ENCODE data around the gene UBA7.

DNA sequence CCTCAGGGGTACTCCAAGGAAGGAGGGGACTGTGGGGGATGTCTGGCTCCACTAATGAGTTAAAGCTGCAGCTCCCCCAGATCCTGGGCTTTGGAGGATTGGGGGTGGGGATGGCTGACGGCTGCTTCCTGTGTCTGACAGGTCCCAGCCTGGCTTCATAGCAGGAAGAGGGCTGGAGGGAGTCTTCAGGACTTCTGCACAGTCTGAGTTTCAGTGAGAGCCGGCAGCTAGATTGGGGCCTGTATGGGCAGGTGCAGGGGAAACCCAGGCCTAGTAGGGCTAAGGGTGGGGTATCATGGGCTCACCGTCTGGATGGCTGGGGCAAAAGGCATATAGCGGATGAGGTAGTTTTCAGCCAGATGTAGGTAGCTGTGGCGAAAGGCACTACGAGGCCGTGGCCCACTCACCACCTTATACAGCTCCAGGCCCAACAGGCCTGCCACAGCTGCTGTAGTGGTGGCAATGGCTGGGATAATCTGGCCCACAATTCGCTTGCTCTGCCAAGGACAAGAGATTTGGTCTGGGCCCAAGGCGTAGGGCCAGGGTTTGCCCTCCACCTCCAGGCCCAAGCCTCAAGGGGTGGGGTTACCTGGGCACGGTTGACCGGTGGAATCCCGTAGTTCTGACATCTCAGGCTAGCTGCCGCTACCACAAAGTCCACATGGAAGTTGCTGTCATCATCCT, 6.2 kb downstream of the UBA7 start:
- TF ChIP-seq, protein P1, sequence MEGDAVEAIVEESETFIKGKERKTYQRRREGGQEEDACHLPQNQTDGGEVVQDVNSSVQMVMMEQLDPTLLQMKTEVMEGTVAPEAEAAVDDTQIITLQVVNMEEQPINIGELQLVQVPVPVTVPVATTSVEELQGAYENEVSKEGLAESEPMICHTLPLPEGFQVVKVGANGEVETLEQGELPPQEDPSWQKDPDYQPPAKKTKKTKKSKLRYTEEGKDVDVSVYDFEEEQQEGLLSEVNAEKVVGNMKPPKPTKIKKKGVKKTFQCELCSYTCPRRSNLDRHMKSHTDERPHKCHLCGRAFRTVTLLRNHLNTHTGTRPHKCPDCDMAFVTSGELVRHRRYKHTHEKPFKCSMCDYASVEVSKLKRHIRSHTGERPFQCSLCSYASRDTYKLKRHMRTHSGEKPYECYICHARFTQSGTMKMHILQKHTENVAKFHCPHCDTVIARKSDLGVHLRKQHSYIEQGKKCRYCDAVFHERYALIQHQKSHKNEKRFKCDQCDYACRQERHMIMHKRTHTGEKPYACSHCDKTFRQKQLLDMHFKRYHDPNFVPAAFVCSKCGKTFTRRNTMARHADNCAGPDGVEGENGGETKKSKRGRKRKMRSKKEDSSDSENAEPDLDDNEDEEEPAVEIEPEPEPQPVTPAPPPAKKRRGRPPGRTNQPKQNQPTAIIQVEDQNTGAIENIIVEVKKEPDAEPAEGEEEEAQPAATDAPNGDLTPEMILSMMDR (IDR thresholded peaks at IDR 0.05; ENCODE audit: insufficient read depth, low read length, poor library complexity, severe bottlenecking): no peak
- no peak for TF ChIP-seq EZH2phosphoT487 (conservative IDR thresholded peaks at IDR 0.05; ENCODE audit: low read length)

Data from SU-DHL-6 (cell line).